ENCODE measurements around the gene IPO4.

IPO4 gene

GRCh38 chr14:24177041-24177825, 11.4 kb downstream of the IPO4 start:
- no peak for DNase-seq (ENCODE audit: low read depth in 3 of 3)

DNA sequence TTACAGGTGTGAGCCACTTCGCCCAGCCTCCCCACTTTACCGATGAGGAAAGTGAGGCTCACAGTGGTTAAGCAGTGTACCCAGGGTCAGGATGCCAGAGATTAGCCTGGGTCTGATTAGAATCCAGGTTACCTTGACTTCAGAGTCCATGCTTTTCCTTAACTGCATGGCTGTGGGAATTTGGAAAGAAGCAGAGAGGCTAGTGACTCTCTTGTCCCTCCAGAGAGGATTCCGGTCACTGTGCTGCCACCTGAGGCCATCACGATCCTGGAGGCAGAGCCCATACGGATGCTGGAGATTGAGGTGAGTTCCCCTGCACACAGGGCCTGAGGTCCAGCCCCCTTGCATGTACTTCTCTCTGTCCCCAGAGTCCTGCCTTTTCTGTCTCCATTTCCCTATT, 12.0 kb downstream of the IPO4 start:
- DNase-seq (ENCODE audit: low read depth in 3 of 3): no peak

GRCh38 chr14:24172871-24173281, 15.7 kb downstream of the IPO4 start:
- no peak for DNase-seq (ENCODE audit: low read depth in 3 of 3)

GRCh38 chr14:24172261-24172860, 16.3 kb downstream of the IPO4 start:
- no peak for DNase-seq (ENCODE audit: low read depth in 3 of 3)

GRCh38 chr14:24171422-24172260, 17.0 kb downstream of the IPO4 start, which contains the start of gene REC8:
REC8 (plus strand) TSS chr14:24172080; CDS start chr14:24172553, 473 bp downstream.
- peak in 2 of 3 experiments; percentile 36 to 70 for DNase-seq (ENCODE audit: low read depth in 3 of 3)

DNA sequence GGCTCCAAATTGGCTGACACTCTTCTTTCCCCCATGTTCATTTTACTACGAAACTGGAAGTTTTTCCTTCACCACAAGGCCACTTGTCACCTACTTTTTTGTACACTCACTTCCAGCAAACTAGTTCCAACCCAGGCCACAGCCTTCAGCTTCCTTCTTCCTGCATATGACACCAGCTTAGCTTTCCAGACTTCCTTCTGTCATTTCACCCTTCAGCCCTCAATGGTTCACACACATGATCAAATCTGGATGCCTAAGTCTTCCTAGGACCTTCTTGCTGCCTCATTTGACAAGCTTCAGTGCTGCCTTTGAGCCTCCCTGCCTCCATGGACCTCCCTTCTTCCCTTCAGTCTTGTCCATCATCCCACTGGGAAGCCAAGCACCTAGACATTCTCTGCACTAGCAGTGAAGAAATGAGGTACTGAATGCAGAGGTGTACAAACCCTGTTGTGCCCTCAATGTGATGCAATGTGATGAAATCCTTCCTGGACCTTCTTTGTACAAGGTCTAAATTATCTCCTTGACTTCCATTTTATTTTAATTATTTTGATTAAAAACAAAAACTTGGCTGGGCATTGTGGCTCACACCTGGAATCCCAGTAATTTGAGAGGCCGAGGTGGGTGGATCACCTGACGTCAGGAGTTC, 21.0 kb downstream of the IPO4 start:
- no peak for DNase-seq (ENCODE audit: low read depth in 3 of 3)

GRCh38 chr14:24165785-24166184, 22.8 kb downstream of the IPO4 start:
- DNase-seq (ENCODE audit: low read depth in 3 of 3): no peak

DNA sequence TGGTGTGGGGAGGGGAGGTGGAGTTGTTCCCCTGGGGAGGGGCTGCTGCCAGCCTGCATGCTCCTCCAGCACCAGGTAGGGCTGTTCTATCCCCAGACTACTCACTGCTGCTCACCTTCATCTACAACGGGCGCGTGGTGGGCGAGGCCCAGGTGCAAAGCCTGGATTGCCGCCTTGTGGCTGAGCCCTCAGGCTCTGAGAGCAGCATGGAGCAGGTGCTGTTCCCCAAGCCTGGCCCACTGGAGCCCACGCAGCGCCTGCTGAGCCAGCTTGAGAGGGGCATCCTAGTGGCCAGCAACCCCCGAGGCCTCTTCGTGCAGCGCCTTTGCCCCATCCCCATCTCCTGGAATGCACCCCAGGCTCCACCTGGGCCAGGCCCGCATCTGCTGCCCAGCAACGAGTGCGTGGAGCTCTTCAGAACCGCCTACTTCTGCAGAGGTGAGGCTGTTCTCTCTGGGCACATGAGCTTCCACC, 24.1 kb downstream of the IPO4 start:
- DNase-seq (ENCODE audit: low read depth in 3 of 3): no peak

DNA sequence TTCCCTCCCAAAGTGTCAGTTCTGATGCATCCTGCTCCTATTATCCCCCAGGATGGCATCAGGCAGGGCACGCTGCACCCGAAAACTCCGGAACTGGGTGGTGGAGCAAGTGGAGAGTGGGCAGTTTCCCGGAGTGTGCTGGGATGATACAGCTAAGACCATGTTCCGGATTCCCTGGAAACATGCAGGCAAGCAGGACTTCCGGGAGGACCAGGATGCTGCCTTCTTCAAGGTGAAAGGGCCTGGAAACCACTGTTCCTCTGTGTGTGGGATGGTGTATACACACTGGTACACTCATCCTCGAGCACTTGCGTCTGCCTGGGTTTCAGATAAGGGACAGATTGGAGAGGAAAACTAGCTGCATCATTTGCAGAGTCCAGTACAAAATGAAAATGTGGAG, 26.5 kb downstream of the IPO4 start:
- no peak for DNase-seq (ENCODE audit: low read depth in 3 of 3)

- DNase-seq (ENCODE audit: low read depth in 3 of 3): peak; percentile 97 to 99 (median 98)
Observed at GRCh38 chr14:24160850-24161804, 27.5 kb downstream of the IPO4 start, which contains the start of gene IRF9. IRF9 (plus strand) TSS chr14:24161265; CDS start chr14:24162145, 880 bp downstream.

DNA sequence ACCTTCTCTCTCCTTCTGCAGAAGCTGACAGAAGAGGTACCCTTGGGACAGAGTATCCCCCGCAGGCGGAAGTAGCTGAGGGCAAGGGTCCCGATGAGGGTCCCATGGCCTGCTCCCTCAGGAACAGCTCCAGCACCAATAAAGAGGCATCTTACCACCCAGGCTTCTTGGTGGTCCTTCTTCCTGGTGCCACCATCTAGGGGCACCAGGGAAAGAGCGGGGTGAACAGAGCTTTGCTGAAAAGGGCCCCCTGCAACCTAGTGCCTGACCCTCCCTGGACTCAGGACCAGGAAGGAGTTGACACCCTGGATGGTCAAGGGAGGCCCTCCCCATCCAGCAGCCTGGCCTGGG, 28.1 kb downstream of the IPO4 start:
- no peak for DNase-seq (ENCODE audit: low read depth in 3 of 3)

- DNase-seq (ENCODE audit: low read depth in 3 of 3): no peak
Observed at GRCh38 chr14:24159777-24160498, 28.7 kb downstream of the IPO4 start.

- DNase-seq (ENCODE audit: low read depth in 3 of 3): no peak
Observed at GRCh38 chr14:24157331-24157730, 31.3 kb downstream of the IPO4 start.

DNA sequence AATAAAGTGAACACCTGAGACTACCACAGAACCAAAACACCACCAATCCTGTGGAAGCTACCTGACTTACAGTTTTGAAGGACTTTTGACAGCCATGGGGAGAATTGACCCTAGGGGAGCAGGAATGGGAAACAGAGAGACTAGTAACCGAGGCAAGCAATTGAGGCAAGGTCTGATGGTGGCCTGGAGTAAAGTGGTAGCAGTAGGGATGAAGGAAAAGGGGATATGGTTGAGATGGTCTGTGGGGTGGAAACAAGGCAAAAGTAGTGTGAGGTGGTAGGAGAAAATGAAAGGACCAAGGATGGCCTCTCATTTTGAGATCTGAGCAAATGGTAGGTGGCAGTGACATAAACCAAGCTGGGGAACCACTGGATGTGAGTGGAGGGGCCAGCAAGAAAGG, 31.8 kb downstream of the IPO4 start:
- DNase-seq (ENCODE audit: low read depth in 3 of 3): no peak

GRCh38 chr14:24155100-24155499, 33.5 kb downstream of the IPO4 start:
- DNase-seq (ENCODE audit: low read depth in 3 of 3): no peak

DNA sequence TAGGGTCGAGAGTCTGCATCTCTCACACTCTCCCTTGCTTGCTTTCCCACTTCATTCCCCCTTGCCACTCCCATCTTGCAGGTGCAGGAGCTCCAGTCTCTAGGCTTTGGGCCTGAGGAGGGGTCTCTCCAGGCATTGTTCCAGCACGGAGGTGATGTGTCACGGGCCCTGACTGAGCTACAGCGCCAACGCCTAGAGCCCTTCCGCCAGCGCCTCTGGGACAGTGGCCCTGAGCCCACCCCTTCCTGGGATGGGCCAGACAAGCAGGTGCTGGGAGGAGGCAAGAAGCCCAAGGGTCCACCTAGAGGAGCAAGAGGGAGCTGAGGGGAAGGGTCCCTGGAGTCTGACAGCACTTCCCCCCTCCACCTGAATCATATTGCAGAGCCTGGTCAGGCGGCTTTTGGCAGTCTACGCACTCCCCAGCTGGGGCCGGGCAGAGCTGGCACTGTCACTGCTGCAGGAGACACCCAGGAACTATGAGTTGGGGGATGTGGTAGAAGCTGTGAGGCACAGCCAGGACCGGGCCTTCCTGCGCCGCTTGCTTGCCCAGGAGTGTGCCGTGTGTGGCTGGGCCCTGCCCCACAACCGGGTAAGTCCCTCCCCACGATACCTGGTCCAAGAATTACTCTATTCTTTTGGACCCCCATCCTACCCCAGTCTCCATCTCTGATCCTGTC, 37.1 kb downstream of the IPO4 start:
- DNase-seq (ENCODE audit: low read depth in 3 of 3): no peak

GRCh38 chr14:24150993-24151392, 37.6 kb downstream of the IPO4 start:
- no peak for DNase-seq (ENCODE audit: low read depth in 3 of 3)

DNA sequence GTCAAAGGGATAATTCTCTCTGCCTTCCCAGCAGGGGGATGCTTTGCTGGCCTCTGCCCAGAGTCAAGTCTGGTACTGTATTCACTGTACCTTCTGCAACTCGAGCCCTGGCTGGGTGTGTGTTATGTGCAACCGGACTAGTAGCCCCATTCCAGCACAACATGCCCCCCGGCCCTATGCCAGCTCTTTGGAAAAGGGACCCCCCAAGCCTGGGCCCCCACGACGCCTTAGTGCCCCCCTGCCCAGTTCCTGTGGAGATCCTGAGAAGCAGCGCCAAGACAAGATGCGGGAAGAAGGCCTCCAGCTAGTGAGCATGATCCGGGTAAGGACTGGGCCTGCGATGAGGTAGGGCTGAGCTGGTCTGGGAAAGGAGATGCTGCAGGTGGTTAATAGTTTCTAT, 38.0 kb downstream of the IPO4 start:
- no peak for DNase-seq (ENCODE audit: low read depth in 3 of 3)

DNA sequence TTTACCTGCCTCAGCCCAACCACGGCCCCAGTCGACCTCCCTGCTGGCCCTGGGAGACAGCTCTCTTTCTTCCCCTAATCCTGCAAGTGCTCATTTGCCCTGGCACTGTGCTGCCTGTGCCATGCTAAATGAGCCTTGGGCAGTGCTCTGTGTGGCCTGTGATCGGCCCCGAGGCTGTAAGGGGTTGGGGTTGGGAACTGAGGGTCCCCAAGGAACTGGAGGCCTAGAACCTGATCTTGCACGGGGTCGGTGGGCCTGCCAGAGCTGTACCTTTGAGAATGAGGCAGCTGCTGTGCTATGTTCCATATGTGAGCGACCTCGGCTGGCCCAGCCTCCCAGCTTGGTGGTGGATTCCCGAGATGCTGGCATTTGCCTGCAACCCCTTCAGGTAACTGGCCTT, 38.6 kb downstream of the IPO4 start:
- no peak for DNase-seq (ENCODE audit: low read depth in 3 of 3)

All from stimulated activated CD4-positive, alpha-beta T cell treated with anti-CD3 and anti-CD28 coated beads, TNF-alpha, amount 100 ng/mL, for 24 hours (primary cell).